Immature natural killer cell (primary cell): ENCODE measurements around the gene MYH3. TPM values are rescaled to one million over a fixed set of nuclear protein-coding genes. Genes with fewer than 3 reads are reported as not detected.

Experiments
- DNase-seq, 3 donors: peaks; one replicate each; pipeline ENCODE4 v3.0.0; 2022; ENCODE audit warnings: mixed read lengths in 1 of 3
- H3K27ac Mint-ChIP-seq, 6 donors: one replicate each; pipeline ENCODE4 v1.8.0; 2020; ENCODE audit warnings: mixed read lengths in 6 of 6, mild to moderate bottlenecking in 5 of 6, inconsistent platforms in 4 of 6, moderate library complexity in 3 of 6
- H3K27me3 Mint-ChIP-seq, 3 donors: one replicate each; pipeline ENCODE4 v1.8.0; 2020 to 2021; ENCODE audit warnings: low read depth in 3 of 3, mild to moderate bottlenecking in 3 of 3, mixed read lengths in 3 of 3, moderate library complexity in 3 of 3, inconsistent platforms in 1 of 3
- H3K36me3 Mint-ChIP-seq, 3 donors: one replicate each; pipeline ENCODE4 v1.8.0; 2020; ENCODE audit warnings: mixed read lengths in 3 of 3, inconsistent platforms in 2 of 3, mild to moderate bottlenecking in 2 of 3
- H3K4me1 Mint-ChIP-seq, 2 donors: one replicate each; pipeline ENCODE4 v1.8.0; 2020; ENCODE audit warnings: inconsistent platforms in 2 of 2, mild to moderate bottlenecking in 2 of 2, mixed read lengths in 2 of 2, moderate library complexity in 1 of 2
- H3K4me3 Mint-ChIP-seq, 5 donors: one replicate each; pipeline ENCODE4 v1.8.0; 2020; ENCODE audit warnings: mild to moderate bottlenecking in 5 of 5, mixed read lengths in 5 of 5, inconsistent platforms in 3 of 5, moderate library complexity in 3 of 5
- H3K9me3 Mint-ChIP-seq, 6 donors: one replicate each; pipeline ENCODE4 v1.8.0; 2020; ENCODE audit warnings: mild to moderate bottlenecking in 6 of 6, mixed read lengths in 6 of 6, inconsistent platforms in 4 of 6, moderate library complexity in 3 of 6
- polyA plus RNA-seq, 3 donors: library from polyadenylated mRNA; unstranded; fragments of 300-500 nt; fragmentation: Illumina TruSeq; gene quantifications; one replicate each; pipeline ENCODE4 v1.2.3, GENCODE V29; 2021

The MYH3 gene
- polyA plus RNA-seq, 3 donors from 2014 or later = 0.39 to 1.6 TPM; not detected in 1

- no peak overlapping the region for H3K4me3 Mint-ChIP-seq
- no peaks in the 10 kb centered on the region for H3K9me3 Mint-ChIP-seq
- H3K4me1 Mint-ChIP-seq = no peaks in the 10 kb centered on the region
- DNase-seq = no peak
- no peak overlapping the region for H3K27ac Mint-ChIP-seq
- H3K27me3 Mint-ChIP-seq = peaks cover 0 to 2% (median 0%) of the 10 kb centered on the region in 3 donors
- peaks cover 29 to 55% (median 34%) of the 10 kb centered on the region in 3 donors for H3K36me3 Mint-ChIP-seq
Measured at GRCh38 chr17:10635290-10635689, 21.8 kb downstream of the MYH3 start.

- H3K4me3 Mint-ChIP-seq = no peak overlapping the region
- peaks cover 21 to 52% (median 26%) of the 10 kb centered on the region in 3 donors for H3K36me3 Mint-ChIP-seq
- DNase-seq = no peak
- H3K27ac Mint-ChIP-seq = no peak overlapping the region
- H3K9me3 Mint-ChIP-seq = peaks cover 0 to 3% (median 0%) of the 10 kb centered on the region in 6 donors
- H3K4me1 Mint-ChIP-seq = no peaks in the 10 kb centered on the region
- peaks cover 0 to 2% (median 0%) of the 10 kb centered on the region in 3 donors for H3K27me3 Mint-ChIP-seq
Measured at GRCh38 chr17:10633738-10634379, 23.2 kb downstream of the MYH3 start.

GRCh38 chr17:10631701-10632100 lies 25.4 kb downstream of the MYH3 start:
- Mint-ChIP-seq H3K9me3 (peaks cover 0 to 3% (median 0%) of the 10 kb centered on the region in 6 donors), H3K27me3 (no peaks in the 10 kb centered on the region), H3K27ac (no peak overlapping the region), H3K36me3 (peaks cover 8 to 38% (median 18%) of the 10 kb centered on the region in 3 donors), H3K4me1 (no peaks in the 10 kb centered on the region), H3K4me3 (no peak overlapping the region)
- DNase-seq = no peak

GRCh38 chr17:10631048-10631700 lies 25.9 kb downstream of the MYH3 start:
- Mint-ChIP-seq H3K27ac (no peak overlapping the region), H3K36me3 (peaks cover 8 to 38% (median 18%) of the 10 kb centered on the region in 3 donors), H3K4me1 (no peaks in the 10 kb centered on the region), H3K4me3 (no peak overlapping the region), H3K9me3 (peaks cover 0 to 3% (median 0%) of the 10 kb centered on the region in 6 donors), H3K27me3 (no peaks in the 10 kb centered on the region)
- DNase-seq = no peak

GRCh38 chr17:10629706-10630105 lies 27.4 kb downstream of the MYH3 start:
- Mint-ChIP-seq H3K36me3 (peaks cover under 1 to 26% (median 10%) of the 10 kb centered on the region in 3 donors), H3K4me1 (no peaks in the 10 kb centered on the region), H3K27ac (no peak overlapping the region), H3K9me3 (peaks cover 0 to 3% (median 0%) of the 10 kb centered on the region in 6 donors), H3K4me3 (no peak overlapping the region), H3K27me3 (no peaks in the 10 kb centered on the region)
- no peak for DNase-seq

GRCh38 chr17:10628756-10629155 lies 28.4 kb downstream of the MYH3 start:
- no peak overlapping the region for H3K27ac Mint-ChIP-seq

GRCh38 chr17:10626390-10626789 lies 30.7 kb downstream of the MYH3 start:
- H3K27me3 Mint-ChIP-seq = peaks cover 0 to 3% (median 0%) of the 10 kb centered on the region in 3 donors
- DNase-seq = no peak
- no peak overlapping the region for H3K27ac Mint-ChIP-seq
- H3K4me1 Mint-ChIP-seq = no peaks in the 10 kb centered on the region
- no peak overlapping the region for H3K4me3 Mint-ChIP-seq
- peaks cover 0 to 17% (median 8%) of the 10 kb centered on the region in 3 donors for H3K36me3 Mint-ChIP-seq
- peaks cover 0 to 3% (median 0%) of the 10 kb centered on the region in 6 donors for H3K9me3 Mint-ChIP-seq

More at GRCh38 chr17:10628756-10629155, 28.4 kb downstream of the MYH3 start:
- no peak for DNase-seq
- H3K4me1 Mint-ChIP-seq = no peaks in the 10 kb centered on the region
- no peak overlapping the region for H3K4me3 Mint-ChIP-seq
- H3K9me3 Mint-ChIP-seq = peaks cover 0 to 3% (median 0%) of the 10 kb centered on the region in 6 donors
- H3K36me3 Mint-ChIP-seq = peaks cover 0 to 20% (median 8%) of the 10 kb centered on the region in 3 donors
- H3K27me3 Mint-ChIP-seq = no peaks in the 10 kb centered on the region

- no peak for DNase-seq
Measured at GRCh38 chr17:10624969-10625368, 32.1 kb downstream of the MYH3 start.

GRCh38 chr17:10623737-10624338 lies 33.3 kb downstream of the MYH3 start:
- H3K9me3 Mint-ChIP-seq = no peaks in the 10 kb centered on the region
- H3K27me3 Mint-ChIP-seq = peaks cover 0 to 3% (median 0%) of the 10 kb centered on the region in 3 donors
- no peaks in the 10 kb centered on the region for H3K36me3 Mint-ChIP-seq
- DNase-seq = no peak
- no peaks in the 10 kb centered on the region for H3K4me1 Mint-ChIP-seq
- H3K27ac Mint-ChIP-seq = no peak overlapping the region
- no peak overlapping the region for H3K4me3 Mint-ChIP-seq

More at GRCh38 chr17:10624969-10625368, 32.1 kb downstream of the MYH3 start:
- Mint-ChIP-seq H3K4me3 (no peak overlapping the region), H3K4me1 (no peaks in the 10 kb centered on the region), H3K36me3 (peaks cover 0 to 8% (median 5%) of the 10 kb centered on the region in 3 donors), H3K27me3 (peaks cover 0 to 3% (median 0%) of the 10 kb centered on the region in 3 donors), H3K9me3 (peaks cover 0 to 3% (median 0%) of the 10 kb centered on the region in 6 donors), H3K27ac (no peak overlapping the region)

- DNase-seq = no peak
- no peaks in the 10 kb centered on the region for H3K36me3 Mint-ChIP-seq
- no peaks in the 10 kb centered on the region for H3K9me3 Mint-ChIP-seq
- peaks cover 0 to 6% (median 0%) of the 10 kb centered on the region in 3 donors for H3K27me3 Mint-ChIP-seq
- no peak overlapping the region for H3K27ac Mint-ChIP-seq
- no peaks in the 10 kb centered on the region for H3K4me1 Mint-ChIP-seq
- no peak overlapping the region for H3K4me3 Mint-ChIP-seq
Measured at GRCh38 chr17:10622617-10623485, 34.3 kb downstream of the MYH3 start.

- Mint-ChIP-seq H3K27ac (no peak overlapping the region), H3K36me3 (no peaks in the 10 kb centered on the region), H3K9me3 (no peaks in the 10 kb centered on the region), H3K4me1 (no peaks in the 10 kb centered on the region), H3K27me3 (peaks cover 0 to 6% (median 2%) of the 10 kb centered on the region in 3 donors), H3K4me3 (no peak overlapping the region)
- no peak for DNase-seq
Measured at GRCh38 chr17:10621397-10621796, 35.7 kb downstream of the MYH3 start.

- Mint-ChIP-seq H3K4me3 (no peak overlapping the region), H3K27me3 (peaks cover 0 to 6% (median 2%) of the 10 kb centered on the region in 3 donors), H3K4me1 (no peaks in the 10 kb centered on the region), H3K36me3 (no peaks in the 10 kb centered on the region), H3K9me3 (no peaks in the 10 kb centered on the region), H3K27ac (no peak overlapping the region)
- no peak for DNase-seq
Measured at GRCh38 chr17:10620823-10621222, 36.3 kb downstream of the MYH3 start.

GRCh38 chr17:10618202-10618635 lies 38.9 kb downstream of the MYH3 start:
- Mint-ChIP-seq H3K9me3 (no peaks in the 10 kb centered on the region), H3K27me3 (peaks cover under 1 to 4% (median 2%) of the 10 kb centered on the region in 3 donors), H3K4me1 (no peaks in the 10 kb centered on the region), H3K36me3 (no peaks in the 10 kb centered on the region), H3K4me3 (no peak overlapping the region), H3K27ac (no peak overlapping the region)
- DNase-seq = peak; percentile 34 to 57 (median 48)
